Cardiac fibroblast (primary cell): ENCODE data around the gene ZNF431.

Experiments used
- DNase-seq, 2 donors: peaks; one replicate each; pipeline versions ENCODE4 v3.0.0 to v3.0.0-alpha.2; 2010; ENCODE audit warnings: low read depth in 2 of 2
- H3K4me3 ChIP-seq, 2 donors: replicated peaks in 1 of 2; 1 replicate in 1 of 2; 2 replicates in 1 of 2; pipeline ENCODE4 v1.5.1; 2011; ENCODE audit warnings: low read depth in 2 of 2, low read length in 2 of 2, mild to moderate bottlenecking in 2 of 2, moderate library complexity in 1 of 2
- TF ChIP-seq, protein P1 (sequence below): IDR thresholded peaks from one replicate; pipeline ENCODE4 v1.5.1; 2011; ENCODE audit warnings: low read depth, mild to moderate bottlenecking, low read length, inconsistent platforms

ZNF431 gene

DNA sequence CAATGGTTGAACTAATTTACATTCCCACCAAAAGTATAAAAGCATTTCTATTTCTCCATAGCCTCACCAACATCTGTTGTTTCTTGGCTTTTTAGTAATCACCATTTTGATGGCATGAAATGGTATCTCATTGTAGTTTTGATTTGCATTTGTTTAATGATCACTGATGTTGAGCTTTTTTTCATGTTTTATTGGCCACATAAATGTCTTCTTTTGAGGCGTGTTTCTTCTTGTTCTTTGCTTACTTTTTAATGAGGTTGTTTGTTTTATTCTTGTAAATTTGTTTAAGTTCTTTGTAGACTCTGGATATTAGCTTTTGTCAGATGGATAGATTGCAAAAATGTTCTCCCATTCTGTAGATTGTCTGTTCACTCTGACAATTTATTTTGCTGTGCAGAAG lies 31.7 kb upstream of the ZNF431 start:
- no peak overlapping the region for H3K4me3 ChIP-seq
- DNase-seq = no peak
- TF ChIP-seq, protein P1, sequence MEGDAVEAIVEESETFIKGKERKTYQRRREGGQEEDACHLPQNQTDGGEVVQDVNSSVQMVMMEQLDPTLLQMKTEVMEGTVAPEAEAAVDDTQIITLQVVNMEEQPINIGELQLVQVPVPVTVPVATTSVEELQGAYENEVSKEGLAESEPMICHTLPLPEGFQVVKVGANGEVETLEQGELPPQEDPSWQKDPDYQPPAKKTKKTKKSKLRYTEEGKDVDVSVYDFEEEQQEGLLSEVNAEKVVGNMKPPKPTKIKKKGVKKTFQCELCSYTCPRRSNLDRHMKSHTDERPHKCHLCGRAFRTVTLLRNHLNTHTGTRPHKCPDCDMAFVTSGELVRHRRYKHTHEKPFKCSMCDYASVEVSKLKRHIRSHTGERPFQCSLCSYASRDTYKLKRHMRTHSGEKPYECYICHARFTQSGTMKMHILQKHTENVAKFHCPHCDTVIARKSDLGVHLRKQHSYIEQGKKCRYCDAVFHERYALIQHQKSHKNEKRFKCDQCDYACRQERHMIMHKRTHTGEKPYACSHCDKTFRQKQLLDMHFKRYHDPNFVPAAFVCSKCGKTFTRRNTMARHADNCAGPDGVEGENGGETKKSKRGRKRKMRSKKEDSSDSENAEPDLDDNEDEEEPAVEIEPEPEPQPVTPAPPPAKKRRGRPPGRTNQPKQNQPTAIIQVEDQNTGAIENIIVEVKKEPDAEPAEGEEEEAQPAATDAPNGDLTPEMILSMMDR = no peak

DNA sequence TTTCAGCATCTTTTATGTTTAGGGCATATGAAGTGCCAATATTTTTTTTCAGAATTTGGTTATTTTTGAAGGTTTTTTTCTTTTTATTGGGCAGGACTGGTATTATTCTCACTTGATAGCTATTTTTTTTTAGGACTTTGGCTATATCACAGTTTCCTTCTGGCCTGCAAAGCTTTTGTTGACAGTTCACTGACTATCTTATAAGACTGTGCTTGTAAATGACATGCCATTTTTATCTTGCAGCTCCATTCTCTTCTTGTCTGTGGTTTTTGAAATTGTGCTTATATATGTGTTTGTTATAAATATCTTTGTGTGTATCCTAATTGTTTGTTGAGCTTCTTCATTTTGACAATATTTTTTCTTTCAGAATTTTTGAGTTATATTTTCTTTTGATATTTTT lies 26.4 kb upstream of the ZNF431 start:
- no peak overlapping the region for H3K4me3 ChIP-seq
- TF ChIP-seq, protein P1 = no peak
- DNase-seq = no peak

DNA sequence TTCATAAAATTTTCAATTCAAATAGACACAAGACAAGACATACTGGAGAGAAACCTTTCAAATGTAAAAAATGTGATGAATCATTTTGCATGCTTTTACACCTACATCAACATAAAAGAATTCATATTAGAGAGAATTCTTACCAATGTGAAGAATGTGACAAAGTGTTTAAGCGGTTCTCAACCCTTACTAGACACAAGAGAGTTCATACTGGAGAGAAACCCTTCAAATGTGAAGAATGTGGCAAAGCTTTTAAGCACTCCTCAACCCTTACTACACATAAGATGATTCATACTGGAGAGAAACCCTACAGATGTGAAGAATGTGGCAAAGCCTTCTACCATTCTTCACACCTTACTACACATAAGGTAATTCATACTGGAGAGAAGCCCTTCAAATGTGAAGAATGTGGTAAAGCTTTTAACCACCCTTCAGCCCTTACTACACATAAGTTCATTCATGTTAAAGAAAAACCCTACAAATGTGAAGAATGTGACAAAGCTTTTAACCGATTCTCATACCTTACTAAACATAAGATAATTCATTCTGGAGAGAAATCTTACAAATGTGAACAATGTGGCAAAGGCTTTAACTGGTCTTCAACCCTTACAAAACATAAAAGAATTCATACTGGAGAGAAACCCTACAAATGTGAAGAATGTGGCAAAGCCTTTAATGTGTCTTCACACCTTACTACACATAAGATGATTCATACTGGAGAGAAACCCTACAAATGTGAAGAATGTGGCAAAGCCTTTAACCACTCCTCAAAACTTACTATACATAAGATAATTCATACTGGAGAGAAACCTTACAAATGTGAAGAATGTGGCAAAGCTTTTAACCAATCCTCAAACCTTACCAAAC lies 24.6 kb upstream of the ZNF431 start:
- TF ChIP-seq, protein P1 = no peak
- DNase-seq = peak in 1 of 2 donors; percentile 46

DNA sequence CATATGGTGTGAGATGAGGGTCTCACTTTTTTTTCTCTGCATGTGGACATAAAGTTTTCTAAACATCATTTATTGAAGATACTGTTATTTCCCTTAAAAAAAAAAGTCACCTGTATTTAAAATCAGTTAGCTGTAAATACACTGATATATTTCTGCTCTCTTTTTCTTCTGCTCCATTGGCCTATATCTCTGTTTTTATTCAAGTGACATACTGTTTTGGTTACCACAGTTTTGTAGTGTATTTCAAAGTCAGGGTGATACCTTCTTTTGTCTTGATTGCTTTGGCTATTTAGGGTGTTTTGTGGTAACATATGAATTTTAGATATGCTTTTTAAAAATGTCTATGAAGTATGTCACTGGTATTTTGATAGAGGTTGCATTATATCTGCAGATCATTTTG lies 15.8 kb upstream of the ZNF431 start:
- no peak for DNase-seq
- H3K4me3 ChIP-seq = no peak overlapping the region
- TF ChIP-seq, protein P1 = no peak

More for the DNA sequence above, 24.6 kb upstream of the ZNF431 start:
- H3K4me3 ChIP-seq = no peak overlapping the region

DNA sequence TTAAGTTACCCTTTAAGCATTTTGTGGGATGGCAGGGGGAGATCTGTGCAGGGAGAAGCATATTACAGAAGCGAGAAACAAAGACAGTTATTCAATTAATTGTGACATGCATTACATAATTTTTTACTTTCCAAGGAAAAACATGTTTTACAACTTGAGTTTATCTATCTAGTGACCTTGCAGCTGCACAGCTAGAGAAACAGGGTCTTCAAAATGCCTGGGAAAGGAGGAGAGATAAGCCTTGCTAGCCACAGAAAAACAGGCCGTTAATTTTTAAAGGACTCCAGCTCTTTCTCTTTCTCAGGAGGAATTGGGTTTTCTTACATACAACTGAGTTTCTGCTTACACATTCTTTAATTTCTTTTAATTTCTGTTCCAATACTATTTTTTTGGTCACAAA lies 14.8 kb upstream of the ZNF431 start:
- TF ChIP-seq, protein P1 = no peak
- no peak overlapping the region for H3K4me3 ChIP-seq
- no peak for DNase-seq

DNA sequence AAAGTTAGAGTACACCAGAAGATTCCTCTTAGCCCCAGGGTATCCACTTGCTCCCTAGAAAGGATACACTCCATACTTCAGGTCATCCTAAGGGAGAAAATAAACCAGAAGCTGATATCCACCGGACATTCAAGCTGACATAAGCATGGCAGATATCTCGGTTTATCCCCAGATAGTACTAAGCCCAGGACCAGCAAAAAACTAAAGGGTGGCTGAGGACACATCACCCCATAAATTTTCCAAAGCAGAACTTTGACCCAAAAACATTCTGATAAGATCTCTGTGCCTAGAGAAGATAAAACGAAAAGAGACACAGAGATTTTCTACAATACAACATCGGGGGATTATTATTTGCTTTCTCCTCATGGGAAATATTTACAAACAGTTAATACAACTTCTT lies 13.9 kb upstream of the ZNF431 start:
- TF ChIP-seq, protein P1 = no peak
- DNase-seq = no peak
- no peak overlapping the region for H3K4me3 ChIP-seq
